Fibroblast of lung (primary cell): ENCODE data around the gene RNF11.

Experiments
- CTCF ChIP-seq, 2 donors: IDR thresholded peaks in 1 of 2; conservative IDR thresholded peaks in 1 of 2; 1 replicate in 1 of 2; 2 replicates in 1 of 2; pipeline ENCODE4 v1.5.1; 2011 to 2012; ENCODE audit warnings: low read length in 2 of 2, control low read depth in 1 of 2, inconsistent platforms in 1 of 2, low read depth in 1 of 2, mild to moderate bottlenecking in 1 of 2
- EZH2 ChIP-seq: IDR thresholded peaks from 2 replicates; pipeline ENCODE4 v1.5.1; 2012; ENCODE audit warnings: low read length, control low read depth, mild to moderate bottlenecking; ENCODE audit errors: missing control alignments

- no peak for TF ChIP-seq EZH2
- no peak for TF ChIP-seq CTCF (conservative IDR thresholded peaks at IDR 0.05 in 1 of 2, IDR thresholded peaks at IDR 0.05 in 1 of 2; ENCODE audit: low read depth in 1 of 2, low read length in 2 of 2)
Observed at GRCh38 chr1:51193564-51193963, 42.5 kb upstream of the RNF11 start.
